ENCODE results near the gene FZR1.

Gene FZR1

DNA sequence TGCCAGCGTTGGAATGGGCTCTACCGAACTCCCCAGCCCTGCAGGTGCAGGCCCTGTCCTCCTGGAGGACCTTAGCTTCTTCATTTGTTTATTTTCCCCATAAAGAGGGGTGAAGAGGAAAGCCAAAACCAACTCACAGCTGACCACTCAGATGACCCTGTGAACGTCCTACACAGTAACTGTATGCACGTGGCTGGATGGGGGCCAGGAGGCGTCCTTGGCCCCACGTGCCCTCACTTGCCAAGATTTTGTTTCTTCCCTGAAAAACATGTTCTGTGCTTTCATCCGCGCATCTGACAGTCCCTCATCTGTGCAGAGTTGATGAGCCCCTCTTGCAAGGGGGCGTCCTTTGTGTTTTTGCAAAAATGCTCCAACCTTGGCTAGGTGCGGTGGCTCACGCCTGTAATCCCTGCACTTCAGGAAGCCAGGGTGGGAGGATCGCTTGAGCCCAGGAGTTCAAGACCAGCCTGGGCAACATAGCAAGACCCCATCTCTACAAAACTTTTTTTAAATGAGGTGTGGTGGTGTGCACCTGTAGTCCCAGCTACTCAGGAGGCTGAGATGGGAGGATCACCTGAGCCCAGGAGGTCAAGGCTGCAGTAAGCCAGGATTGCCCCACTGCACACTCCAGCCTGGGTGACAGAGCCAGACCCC is 27.6 kb downstream of the FZR1 start:
- DNase-seq = no peak

DNA sequence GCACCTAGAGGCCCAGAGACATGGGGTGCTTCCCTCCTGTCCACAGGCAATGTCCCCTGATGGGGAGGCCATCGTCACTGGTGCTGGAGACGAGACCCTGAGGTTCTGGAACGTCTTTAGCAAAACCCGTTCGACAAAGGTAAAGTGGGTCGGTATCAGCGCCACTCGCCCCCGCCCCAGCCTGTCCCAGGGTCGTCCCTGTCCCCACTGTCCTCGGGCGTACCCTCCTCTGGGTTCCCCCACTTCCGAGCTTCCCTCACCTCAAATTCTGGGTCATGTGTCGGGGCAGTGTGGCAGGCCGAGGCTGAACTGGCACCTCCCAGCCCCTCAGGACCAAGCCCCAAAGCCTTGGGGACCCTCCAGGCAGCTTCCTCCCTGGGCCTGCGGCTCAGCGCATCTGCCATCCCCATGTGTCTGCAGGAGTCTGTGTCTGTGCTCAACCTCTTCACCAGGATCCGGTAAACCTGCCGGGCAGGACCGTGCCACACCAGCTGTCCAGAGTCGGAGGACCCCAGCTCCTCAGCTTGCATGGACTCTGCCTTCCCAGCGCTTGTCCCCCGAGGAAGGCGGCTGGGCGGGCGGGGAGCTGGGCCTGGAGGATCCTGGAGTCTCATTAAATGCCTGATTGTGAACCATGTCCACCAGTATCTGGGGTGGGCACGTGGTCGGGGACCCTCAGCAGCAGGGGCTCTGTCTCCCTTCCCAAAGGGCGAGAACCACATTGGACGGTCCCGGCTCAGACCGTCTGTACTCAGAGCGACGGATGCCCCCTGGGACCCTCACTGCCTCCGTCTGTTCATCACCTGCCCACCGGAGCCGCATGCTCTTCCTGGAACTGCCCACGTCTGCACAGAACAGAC is 28.5 kb downstream of the FZR1 start:
- DNase-seq = no peak

DNA sequence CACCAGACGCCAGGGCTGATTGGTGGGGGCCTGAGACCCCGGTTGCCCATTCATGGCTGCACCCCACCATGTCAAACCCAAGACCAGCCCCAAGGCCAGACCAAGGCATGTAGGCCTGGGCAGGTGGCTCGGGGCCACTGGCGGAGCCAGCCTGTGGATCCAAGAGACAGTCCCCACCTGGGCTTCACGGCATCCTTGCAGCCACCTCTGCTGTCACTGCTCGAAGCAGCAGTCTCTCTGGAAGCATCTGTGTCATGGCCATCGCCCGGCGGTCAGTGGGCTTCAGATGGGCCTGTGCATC is 29.1 kb downstream of the FZR1 start:
- no peak for DNase-seq

DNA sequence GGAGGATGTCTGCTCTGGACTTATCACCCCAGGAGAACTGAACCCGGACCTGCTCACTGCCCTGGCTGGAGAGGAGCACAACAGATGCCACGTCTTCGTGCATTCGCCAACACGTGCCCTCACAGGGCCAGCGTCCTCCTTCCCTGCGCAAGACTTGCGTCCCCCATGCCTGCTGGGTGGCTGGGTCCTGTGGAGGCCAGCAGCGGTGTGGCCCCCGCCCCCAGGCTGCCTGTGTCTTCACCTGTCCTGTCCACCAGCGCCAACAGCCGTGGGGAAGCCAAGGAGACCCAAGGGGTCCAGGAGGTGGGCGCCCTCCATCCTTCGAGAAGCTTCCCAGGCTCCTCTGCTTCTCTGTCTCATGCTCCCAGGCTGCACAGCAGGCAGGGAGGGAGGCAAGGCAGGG is 29.5 kb downstream of the FZR1 start:
- no peak for DNase-seq

DNA sequence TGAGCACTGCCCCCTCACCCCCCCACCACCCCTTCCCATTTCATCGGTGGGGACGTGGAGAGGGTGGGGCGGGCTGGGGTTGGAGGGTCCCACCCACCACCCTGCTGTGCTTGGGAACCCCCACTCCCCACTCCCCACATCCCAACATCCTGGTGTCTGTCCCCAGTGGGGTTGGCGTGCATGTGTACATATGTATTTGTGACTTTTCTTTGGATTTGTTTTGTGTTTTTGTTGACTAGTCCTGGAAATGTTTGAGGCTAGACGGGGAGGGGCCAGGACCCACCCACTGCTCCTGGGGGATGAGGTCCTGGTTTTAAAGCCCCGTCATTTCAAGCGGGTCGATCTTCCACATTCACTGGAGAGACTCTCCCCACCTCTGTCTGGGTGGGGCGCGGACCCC is 29.9 kb downstream of the FZR1 start:
- DNase-seq = no peak

- no peak for DNase-seq
Measured at GRCh38 chr19:3536429-3537100, 30.5 kb downstream of the FZR1 start.

- no peak for DNase-seq
Measured at GRCh38 chr19:3537101-3537437, 31.0 kb downstream of the FZR1 start.

- no peak for DNase-seq
Measured at GRCh38 chr19:3537438-3538240, 31.5 kb downstream of the FZR1 start.

DNA sequence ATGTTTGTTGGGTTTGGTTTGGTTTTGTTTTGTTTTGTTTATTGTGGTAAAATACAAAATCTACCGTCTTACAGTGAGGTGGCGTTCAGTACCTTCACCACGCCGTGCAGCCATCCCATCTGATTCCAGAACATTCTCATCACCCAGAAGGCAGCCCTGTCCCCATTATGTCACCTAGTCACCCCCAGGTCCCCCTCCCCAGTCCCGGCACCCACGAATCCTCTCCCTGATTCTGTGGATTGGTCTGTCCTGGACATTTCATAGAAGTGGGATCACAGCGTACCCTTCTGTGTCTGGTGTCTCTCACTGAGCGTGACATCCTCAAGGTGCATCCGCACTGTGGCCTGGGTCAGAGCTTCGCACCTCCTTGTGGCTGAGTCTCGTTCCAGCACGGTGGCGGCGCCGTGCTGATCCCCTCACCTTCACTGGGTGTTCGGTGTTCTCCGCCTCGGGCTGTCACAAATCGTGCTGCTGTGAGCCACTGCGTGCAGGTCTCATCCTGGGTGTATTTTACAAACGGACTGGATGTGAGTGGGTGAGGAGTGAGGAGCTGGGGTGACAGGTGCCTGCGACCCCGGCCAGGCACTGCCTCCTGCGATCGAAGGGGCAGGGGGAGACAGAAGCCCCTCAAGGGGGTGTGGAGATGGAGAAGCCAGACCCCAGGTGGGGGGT is 32.3 kb downstream of the FZR1 start:
- DNase-seq = no peak

DNA sequence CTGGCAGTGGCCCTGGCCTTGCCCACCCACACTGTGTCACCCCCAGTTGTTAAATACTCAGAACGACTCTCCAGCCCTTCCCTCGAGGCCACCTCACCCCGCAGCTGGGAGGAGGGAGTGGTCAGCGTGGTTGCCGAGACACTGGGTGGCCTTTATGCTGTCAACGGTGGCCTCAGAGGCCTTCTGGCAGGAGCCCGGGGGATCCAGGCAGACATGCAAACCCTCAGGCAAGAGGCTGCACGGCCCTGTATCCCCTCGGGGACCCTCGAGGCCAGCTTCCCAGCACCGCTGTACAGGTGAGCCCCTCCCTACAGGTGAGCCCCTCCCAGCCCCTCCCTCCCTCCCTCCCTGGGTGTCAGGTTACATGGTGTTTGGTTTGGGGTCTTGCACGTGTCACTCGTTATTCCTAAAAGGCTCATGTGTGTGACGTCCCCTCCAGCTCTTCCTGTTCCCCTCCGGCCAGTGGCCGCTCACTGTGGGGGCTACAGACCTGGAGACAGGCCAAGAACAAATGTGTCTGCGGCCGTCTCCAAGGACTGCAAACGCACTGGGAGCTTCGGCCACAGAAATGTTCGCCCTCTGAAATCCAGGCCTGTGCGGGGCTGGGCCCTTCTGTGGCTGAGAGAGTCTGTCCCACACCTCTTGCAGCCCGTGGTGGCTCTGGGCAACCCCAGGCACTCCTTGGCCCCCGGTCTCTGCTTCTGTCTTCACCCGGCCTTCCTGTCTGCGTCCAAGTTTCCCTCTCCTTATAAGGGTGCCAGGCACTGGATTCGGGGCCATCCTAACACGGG is 33.0 kb downstream of the FZR1 start, which contains the start of gene TEKTIP1:
Gene TEKTIP1, plus strand, starts transcription at position 210 of the 791 bp plus-strand sequence. Its CDS starts 4 bp downstream, at position 214.
- no peak for DNase-seq

DNA sequence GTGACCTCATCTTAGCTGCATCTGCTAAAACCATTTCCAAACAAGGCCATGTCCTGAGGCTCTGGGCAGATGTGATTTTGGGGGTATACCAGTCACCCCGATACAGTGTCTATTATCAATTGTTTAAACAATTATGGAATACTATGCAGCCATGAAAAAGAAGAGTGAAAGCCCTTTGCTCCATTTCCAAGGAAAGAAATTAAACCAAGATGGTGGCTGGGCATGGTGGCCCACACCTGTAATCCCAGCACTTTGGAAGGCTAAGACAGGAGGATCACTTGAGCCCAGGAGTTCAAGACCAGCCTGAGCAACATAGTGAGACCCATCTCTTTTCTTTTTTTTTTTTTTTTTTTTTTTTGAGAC is 33.6 kb downstream of the FZR1 start:
- no peak for DNase-seq

DNA sequence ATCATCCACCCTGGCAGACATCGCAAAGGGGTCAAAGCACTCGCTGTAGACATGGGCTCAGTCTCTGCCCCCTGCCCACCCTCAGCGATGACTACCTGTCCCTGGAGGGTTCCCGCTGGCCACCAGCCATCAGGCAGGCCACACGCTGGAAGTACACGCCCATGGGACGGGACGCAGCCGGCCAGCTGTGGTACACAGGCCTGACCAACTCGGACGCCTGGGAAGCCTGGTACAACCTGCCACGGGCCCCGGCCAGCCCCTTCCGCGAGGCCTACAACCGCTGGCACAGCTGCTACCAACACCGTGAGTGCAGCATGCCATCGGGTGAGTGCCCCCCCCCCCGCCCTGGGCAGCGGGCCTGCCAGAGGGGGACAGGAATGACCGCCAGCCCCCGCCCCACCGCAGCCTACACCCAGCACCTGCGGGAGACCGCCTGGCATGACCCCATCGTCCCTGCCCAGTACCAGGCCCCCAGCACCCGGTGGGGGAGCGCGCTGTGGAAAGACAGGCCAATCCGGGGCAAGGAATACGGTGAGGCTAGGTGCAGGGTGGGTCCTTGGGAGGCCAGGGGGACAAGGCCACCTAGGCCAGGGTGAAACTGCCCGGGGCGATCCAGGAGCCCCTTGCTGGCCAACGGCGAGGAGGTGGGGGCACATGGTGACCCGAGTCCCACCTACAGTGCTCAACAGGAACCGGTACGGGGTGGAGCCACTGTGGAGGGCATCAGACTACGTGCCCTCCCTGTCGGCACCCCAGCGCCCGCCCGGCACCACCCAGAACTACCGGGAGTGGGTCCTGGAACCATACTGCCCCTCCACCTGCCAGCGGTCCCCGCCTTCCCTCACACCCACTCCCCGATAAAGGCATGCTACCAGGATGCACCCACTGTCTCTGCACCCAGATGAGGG is 37.3 kb downstream of the FZR1 start:
- DNase-seq = no peak

DNA sequence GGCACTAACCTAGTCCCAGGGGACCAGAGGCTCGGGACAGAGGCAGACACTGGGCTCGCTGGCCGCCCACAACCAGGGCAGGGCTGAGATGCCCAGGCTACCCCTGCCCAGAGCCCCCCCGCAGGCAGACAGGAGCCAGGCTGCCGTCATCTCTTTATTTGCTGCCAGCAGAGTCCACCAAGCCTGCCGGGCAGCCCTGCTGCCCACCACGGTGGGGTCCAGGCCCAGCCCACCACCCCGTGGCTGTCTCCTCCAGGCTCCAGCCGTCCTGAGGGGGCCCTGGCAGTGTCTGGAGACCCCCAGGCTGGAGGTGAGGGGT is 37.9 kb downstream of the FZR1 start:
- DNase-seq = no peak

DNA sequence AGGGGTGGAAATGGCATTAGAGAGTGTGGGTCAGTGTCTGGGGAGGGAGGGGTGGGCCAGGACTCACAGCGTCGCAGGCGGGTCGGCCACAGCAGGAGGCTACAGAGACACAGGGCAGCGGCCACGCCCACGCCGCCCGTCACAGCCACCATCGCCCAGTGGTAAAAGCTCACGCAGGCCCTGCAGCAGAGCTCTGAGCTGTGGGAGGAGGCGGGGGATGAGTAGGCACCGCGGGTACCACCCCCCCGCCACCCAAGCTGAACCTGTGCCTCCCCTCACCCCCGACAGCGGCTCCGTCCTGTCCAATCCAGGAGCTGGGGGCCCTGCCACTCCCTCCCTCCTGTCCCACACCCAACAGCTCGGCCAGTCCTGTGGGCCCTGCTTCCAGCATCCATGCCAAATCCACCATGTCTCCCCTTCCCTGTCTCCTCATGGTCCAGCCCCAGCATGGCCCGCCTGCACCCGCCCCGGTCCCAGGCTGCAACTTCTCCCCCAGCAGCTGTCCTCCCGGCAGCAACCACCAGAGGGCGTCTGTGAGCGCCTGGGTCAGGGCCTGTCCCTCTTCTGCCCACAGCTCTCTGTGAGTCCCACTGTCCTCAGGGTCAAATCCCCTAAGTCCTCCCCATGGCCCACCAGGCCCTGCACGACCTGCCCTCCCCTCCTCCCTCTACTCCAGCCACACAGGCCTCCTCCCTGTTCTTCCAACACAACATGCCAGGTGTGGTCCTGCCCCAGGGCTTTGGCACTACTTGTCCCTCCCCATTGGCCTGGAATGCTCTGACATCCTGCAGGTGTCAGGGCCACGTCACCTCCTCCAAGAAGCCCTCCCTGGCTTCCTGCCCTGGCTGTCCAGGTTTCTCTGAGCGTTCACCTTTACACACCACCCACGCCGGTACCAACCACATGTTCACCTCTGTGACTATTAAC is 38.9 kb downstream of the FZR1 start:
- no peak for DNase-seq

- DNase-seq = no peak
Measured at GRCh38 chr19:3545669-3546034, 39.5 kb downstream of the FZR1 start.

DNA sequence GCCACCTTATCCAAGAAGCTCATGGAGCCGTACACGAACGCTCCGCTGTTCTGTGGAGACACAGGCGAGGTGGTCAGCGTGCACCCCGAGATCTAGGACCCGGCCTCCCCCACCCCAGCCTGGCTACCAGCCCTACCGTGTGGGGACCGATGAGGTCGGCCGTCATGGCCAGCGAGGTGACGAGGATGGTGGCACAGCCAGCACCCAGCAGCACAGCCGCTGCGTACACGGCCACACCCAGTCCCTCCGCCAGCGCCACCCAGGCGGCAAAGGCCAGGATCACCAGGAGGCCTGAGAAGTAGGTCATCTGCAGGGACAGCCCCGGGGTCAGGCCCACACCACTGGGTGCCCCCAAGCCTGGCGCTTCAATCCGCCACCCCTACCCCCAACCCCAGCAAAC is 40.0 kb downstream of the FZR1 start:
- no peak for DNase-seq

DNA sequence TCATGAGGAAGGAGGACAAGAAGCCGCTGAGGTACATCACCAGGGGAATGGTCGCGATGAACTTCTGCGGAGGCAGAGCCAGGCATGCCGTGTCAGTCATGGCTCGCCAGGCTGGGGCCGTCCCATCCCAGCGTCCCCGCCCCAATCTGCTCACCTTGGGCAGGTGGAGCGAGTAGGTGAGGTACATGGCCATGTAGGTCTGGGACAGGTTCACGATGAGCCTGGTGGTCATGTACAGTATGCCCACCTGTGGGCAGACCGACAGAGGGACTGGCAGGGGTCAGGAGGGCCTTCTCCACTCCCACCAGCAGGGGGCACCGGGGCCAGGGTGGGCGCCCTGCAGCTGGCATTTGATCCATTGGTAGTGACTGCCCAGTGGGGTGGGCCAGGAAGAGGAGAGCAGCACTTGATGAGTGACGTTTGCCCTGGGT is 41.2 kb downstream of the FZR1 start:
- DNase-seq = no peak

GRCh38 chr19:3547767-3548282 is 41.7 kb downstream of the FZR1 start:
- no peak for DNase-seq

DNA sequence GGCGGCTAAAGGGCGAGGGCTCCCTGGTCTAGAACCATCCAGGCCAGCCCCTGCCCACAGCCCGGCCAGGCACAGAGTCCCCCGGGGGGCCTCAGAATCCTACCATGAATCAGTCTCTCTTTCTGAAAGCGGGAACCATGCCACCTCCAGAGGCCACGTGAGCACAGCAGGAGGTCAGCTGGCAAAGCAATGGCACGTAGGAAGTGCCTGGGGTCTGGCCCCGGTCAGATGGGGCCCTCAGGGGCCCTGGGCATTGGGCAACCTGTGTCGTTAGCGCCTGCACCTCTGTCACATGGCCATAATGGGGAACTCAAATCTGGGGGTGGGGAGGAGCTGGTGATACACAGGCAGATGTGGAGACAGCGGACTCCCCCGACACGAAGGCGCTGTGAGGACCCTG is 42.5 kb downstream of the FZR1 start:
- no peak for DNase-seq

DNA sequence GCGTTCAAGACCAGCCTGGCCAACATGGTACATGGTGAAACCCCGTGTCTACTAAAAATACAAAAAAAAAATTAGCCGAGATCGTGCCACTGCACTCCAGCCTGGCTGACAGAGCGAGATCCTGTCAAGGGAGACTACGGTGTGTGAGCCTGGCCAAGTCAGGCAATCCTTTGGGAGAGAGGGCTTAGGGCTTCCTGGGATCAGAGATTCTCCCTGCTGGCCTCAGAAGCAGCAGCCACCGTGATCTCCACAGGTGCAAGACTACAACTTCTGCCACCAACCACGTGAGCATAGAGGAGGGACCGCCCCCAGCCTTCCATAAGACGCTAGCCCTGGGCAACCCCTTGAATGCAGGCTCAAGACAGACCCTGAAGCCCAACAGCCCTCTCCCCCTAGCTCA is 43.7 kb downstream of the FZR1 start:
- no peak for DNase-seq

Data from NCI-H1417 treated with DMSO at 0.1 percent for 48 hours (cell line).